ENCODE results near the gene TIMM17B. TPM values are rescaled to one million over a fixed set of nuclear protein-coding genes. Genes with fewer than 3 reads are reported as not detected.
"Not testable (repeated sequence)": the region's sequence is repeated elsewhere in the genome, so short reads cannot be mapped to it uniquely, and the experiment has no call there.

Gene TIMM17B
- total and polyA plus RNA-seq, 2 donors (not counting 1 experiment from before 2014, with no cell fraction given): 50.0 to 63.9 TPM

- Histone ChIP-seq H3K27me3 (replicated peaks in 1 of 4; ENCODE audit: control extremely low read depth in 1 of 4, control insufficient read depth in 3 of 4, insufficient read depth in 4 of 4, low read length in 3 of 4) (no peaks in the 10 kb centered on the region), H3K79me2 (ENCODE audit: control insufficient read depth, insufficient read depth, low read length) (no peaks in the 10 kb centered on the region), H3K4me3 (ENCODE audit: control extremely low read depth in 1 of 5, extremely low read depth in 1 of 5, insufficient read depth in 1 of 5, low read depth in 2 of 5, low read length in 4 of 5) (no peak overlapping the region), H4K20me1 (ENCODE audit: control insufficient read depth, insufficient read depth, low read length, poor library complexity, severe bottlenecking) (no peaks in the 10 kb centered on the region), H2AFZ (ENCODE audit: insufficient read depth, low read depth, low read length, poor library complexity, severe bottlenecking) (no peak overlapping the region), H3K27ac (ENCODE audit: low read length in 2 of 2) (no peak overlapping the region), H3K4me1 (ENCODE audit: control insufficient read depth in 2 of 2, insufficient read depth in 2 of 2, low read length in 2 of 2) (no peaks in the 10 kb centered on the region), H3K9ac (ENCODE audit: low read length) (no peak overlapping the region), H3K9me3 (ENCODE audit: control extremely low read depth in 1 of 3, control insufficient read depth in 2 of 3, insufficient read depth in 1 of 3, low read length in 2 of 3) (no peaks in the 10 kb centered on the region), H3K4me2 (replicated peaks; ENCODE audit: low read depth, low read length, poor library complexity, severe bottlenecking) (no peak overlapping the region), H3K36me3 (replicated peaks in 1 of 2; ENCODE audit: control extremely low read depth in 1 of 2, control insufficient read depth in 1 of 2, extremely low read depth in 1 of 2, insufficient read depth in 2 of 2, low read length in 1 of 2) (no peaks in the 10 kb centered on the region)
- ChIA-PET CTCF (no interaction called here), POLR2A (no interaction called here)
- no peaks in the 10 kb centered on the region for H3K4me1 Mint-ChIP-seq
- intact Hi-C loops (cut with micrococcal nuclease): no loop called here
- H3K4me3 Mint-ChIP-seq: no peak overlapping the region
- no peaks in the 10 kb centered on the region for H3K9me3 Mint-ChIP-seq (ENCODE audit: insufficient read depth)
- peaks cover 6% of the 10 kb centered on the region for H3K27me3 Mint-ChIP-seq
- no CpG with 5 or more reads among the region's 4 CpGs for WGBS (ENCODE audit: insufficient coverage)
- no peak for TF ChIP-seq EZH2 (IDR thresholded peaks at IDR 0.05; ENCODE audit: borderline replicate concordance, insufficient read depth, low read depth, low read length, poor library complexity, severe bottlenecking)
- no peak for TF ChIP-seq CTCF (IDR thresholded peaks at IDR 0.05)
- no peak for ATAC-seq (ENCODE audit: low read depth)
- DNase-seq: no peak
- H3K27ac Mint-ChIP-seq: no peak overlapping the region
These were observed 33.4 kb downstream of the TIMM17B start for GRCh38 chrX:48864210-48864609.

- Histone ChIP-seq H3K4me2 (replicated peaks; ENCODE audit: low read depth, low read length, poor library complexity, severe bottlenecking) (no peak overlapping the region), H3K27ac (ENCODE audit: low read length in 2 of 2) (no peak overlapping the region), H3K4me1 (ENCODE audit: control insufficient read depth in 2 of 2, insufficient read depth in 2 of 2, low read length in 2 of 2) (no peaks in the 10 kb centered on the region), H3K36me3 (replicated peaks in 1 of 2; ENCODE audit: control extremely low read depth in 1 of 2, control insufficient read depth in 1 of 2, extremely low read depth in 1 of 2, insufficient read depth in 2 of 2, low read length in 1 of 2) (no peaks in the 10 kb centered on the region), H3K9me3 (ENCODE audit: control extremely low read depth in 1 of 3, control insufficient read depth in 2 of 3, insufficient read depth in 1 of 3, low read length in 2 of 3) (no peaks in the 10 kb centered on the region), H3K79me2 (ENCODE audit: control insufficient read depth, insufficient read depth, low read length) (no peaks in the 10 kb centered on the region), H3K9ac (ENCODE audit: low read length) (no peak overlapping the region), H3K4me3 (ENCODE audit: control extremely low read depth in 1 of 5, extremely low read depth in 1 of 5, insufficient read depth in 1 of 5, low read depth in 2 of 5, low read length in 4 of 5) (no peak overlapping the region), H3K27me3 (replicated peaks in 1 of 4; ENCODE audit: control extremely low read depth in 1 of 4, control insufficient read depth in 3 of 4, insufficient read depth in 4 of 4, low read length in 3 of 4) (no peaks in the 10 kb centered on the region), H2AFZ (ENCODE audit: insufficient read depth, low read depth, low read length, poor library complexity, severe bottlenecking) (no peak overlapping the region), H4K20me1 (ENCODE audit: control insufficient read depth, insufficient read depth, low read length, poor library complexity, severe bottlenecking) (no peaks in the 10 kb centered on the region)
- no peak for TF ChIP-seq CTCF (IDR thresholded peaks at IDR 0.05)
- TF ChIP-seq EZH2 (IDR thresholded peaks at IDR 0.05; ENCODE audit: borderline replicate concordance, insufficient read depth, low read depth, low read length, poor library complexity, severe bottlenecking): no peak
- no peaks in the 10 kb centered on the region for H3K9me3 Mint-ChIP-seq (ENCODE audit: insufficient read depth)
- intact Hi-C loops (cut with micrococcal nuclease): no loop called here
- ATAC-seq (ENCODE audit: low read depth): no peak
- no peak overlapping the region for H3K27ac Mint-ChIP-seq
- H3K27me3 Mint-ChIP-seq: peaks cover 10% of the 10 kb centered on the region
- no peak for DNase-seq
- H3K4me1 Mint-ChIP-seq: no peaks in the 10 kb centered on the region
- WGBS (ENCODE audit: insufficient coverage): no CpG with 5 or more reads among the region's 5 CpGs
- ChIA-PET POLR2A (no interaction called here), CTCF (no interaction called here)
- no peak overlapping the region for H3K4me3 Mint-ChIP-seq
These were observed 42.7 kb downstream of the TIMM17B start for GRCh38 chrX:48854898-48855297.

GRCh38 chrX:48854121-48854804 lies 43.3 kb downstream of the TIMM17B start:
- H3K36me3 ChIP-seq (replicated peaks in 1 of 2; ENCODE audit: control extremely low read depth in 1 of 2, control insufficient read depth in 1 of 2, extremely low read depth in 1 of 2, insufficient read depth in 2 of 2, low read length in 1 of 2); H3K9ac ChIP-seq (ENCODE audit: low read length); H3K27me3 Mint-ChIP-seq; DNase-seq; H3K9me3 ChIP-seq (ENCODE audit: control extremely low read depth in 1 of 3, control insufficient read depth in 2 of 3, insufficient read depth in 1 of 3, low read length in 2 of 3); H3K79me2 ChIP-seq (ENCODE audit: control insufficient read depth, insufficient read depth, low read length); POLR2A ChIA-PET; H3K9me3 Mint-ChIP-seq (ENCODE audit: insufficient read depth); H3K4me2 ChIP-seq (replicated peaks; ENCODE audit: low read depth, low read length, poor library complexity, severe bottlenecking); H3K4me3 Mint-ChIP-seq; CTCF ChIA-PET; H3K4me1 ChIP-seq (ENCODE audit: control insufficient read depth in 2 of 2, insufficient read depth in 2 of 2, low read length in 2 of 2); H3K4me3 ChIP-seq (ENCODE audit: control extremely low read depth in 1 of 5, extremely low read depth in 1 of 5, insufficient read depth in 1 of 5, low read depth in 2 of 5, low read length in 4 of 5); H3K27ac Mint-ChIP-seq; H4K20me1 ChIP-seq (ENCODE audit: control insufficient read depth, insufficient read depth, low read length, poor library complexity, severe bottlenecking); H3K27ac ChIP-seq (ENCODE audit: low read length in 2 of 2); intact Hi-C loops (cut with micrococcal nuclease); ATAC-seq (ENCODE audit: low read depth); H3K4me1 Mint-ChIP-seq; H2AFZ ChIP-seq (ENCODE audit: insufficient read depth, low read depth, low read length, poor library complexity, severe bottlenecking); H3K27me3 ChIP-seq (replicated peaks in 1 of 4; ENCODE audit: control extremely low read depth in 1 of 4, control insufficient read depth in 3 of 4, insufficient read depth in 4 of 4, low read length in 3 of 4): not testable (repeated sequence)
- 100% methylated on average over 1 of the region's 12 CpGs for WGBS (ENCODE audit: insufficient coverage)

Measured in B cell (primary cell).